ENCODE results near the gene PADI6. TPM values are rescaled to one million over a fixed set of nuclear protein-coding genes. Genes with fewer than 3 reads are reported as not detected.

PADI6 gene
- total RNA-seq, 2 experiments from 2014 or later: not detected

DNA sequence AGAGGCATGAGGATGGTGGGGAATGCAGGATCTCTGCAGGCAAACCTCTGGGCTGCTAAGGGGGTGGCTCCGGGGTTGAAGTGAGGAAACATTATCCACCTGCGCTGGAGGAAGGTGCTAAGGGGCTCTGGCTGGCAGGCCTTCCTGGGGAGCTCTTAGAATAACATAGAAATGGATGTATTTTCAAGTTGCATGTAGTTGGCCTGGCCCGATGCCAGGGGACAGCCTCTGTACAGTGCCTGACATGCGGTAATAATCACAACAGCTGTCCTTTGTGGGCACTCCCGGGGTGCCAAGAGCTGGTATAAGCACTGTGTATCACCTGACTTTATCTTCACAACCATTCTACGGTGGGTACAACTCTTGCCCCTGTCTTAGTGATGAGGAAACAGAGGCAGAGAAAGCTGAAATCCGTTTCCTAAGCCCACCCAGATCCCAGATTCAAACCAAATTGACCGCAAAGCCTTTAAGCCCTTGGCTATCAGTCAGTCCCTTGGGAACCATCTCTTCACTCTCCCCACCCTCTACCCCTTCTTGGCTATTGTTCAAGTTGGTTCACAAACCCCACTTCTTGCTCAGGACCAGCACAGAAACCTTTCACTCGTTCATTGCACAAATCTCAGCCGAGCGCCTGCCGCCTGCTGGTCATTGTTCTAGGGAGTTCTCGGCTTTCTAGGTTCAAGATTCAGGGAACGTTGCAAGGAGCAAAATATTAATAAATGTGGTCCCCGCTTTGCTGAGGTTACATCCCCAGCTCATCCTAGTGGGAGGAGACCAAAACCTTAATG lies 33.1 kb upstream of the PADI6 start:
- H3K27ac Mint-ChIP-seq: no peak overlapping the region
- CTCF ChIA-PET: interaction anchor here (0.6 kb wide), 1 partner anchor 9 kb away, joined by 3 read pairs; no protein-coding TSS in a partner anchor
- DNase-seq (no peak), ATAC-seq (ENCODE audit: poor library complexity) (no peak)
- Histone ChIP-seq H3K36me3 (ENCODE audit: insufficient read depth, low read length) (no peaks in the 10 kb centered on the region), H3K9me3 (ENCODE audit: control insufficient read depth in 1 of 2, insufficient read depth in 1 of 2, low read length in 2 of 2) (no peaks in the 10 kb centered on the region), H3K27ac (ENCODE audit: low read depth in 1 of 2, low read length in 2 of 2) (no peak overlapping the region), H3K4me1 (ENCODE audit: insufficient read depth, low read length) (peaks cover 3% of the 10 kb centered on the region), H3K27me3 (ENCODE audit: control insufficient read depth in 1 of 2, insufficient read depth in 2 of 2, low read length in 2 of 2) (no peaks in the 10 kb centered on the region), H3K4me3 (ENCODE audit: low read length) (no peak overlapping the region)
- POLR2A ChIA-PET: interaction anchor here (0.6 kb wide), 1 partner anchor 23 kb away, joined by 3 read pairs; no protein-coding TSS in a partner anchor
- H3K36me3 Mint-ChIP-seq (ENCODE audit: low read depth): no peaks in the 10 kb centered on the region
- intact Hi-C loops (cut with DNase I, micrococcal nuclease): loop anchor here (5.0 to 10.0 kb wide), 3 partner anchors 212 to 277 kb away; no protein-coding TSS in a partner anchor
- H3K4me3 Mint-ChIP-seq: no peak overlapping the region
- no peaks in the 10 kb centered on the region for H3K4me1 Mint-ChIP-seq (ENCODE audit: low read depth)
- peaks cover 16% of the 10 kb centered on the region for H3K27me3 Mint-ChIP-seq
- H3K9me3 Mint-ChIP-seq: peaks cover 1% of the 10 kb centered on the region
- TF ChIP-seq, protein P1, sequence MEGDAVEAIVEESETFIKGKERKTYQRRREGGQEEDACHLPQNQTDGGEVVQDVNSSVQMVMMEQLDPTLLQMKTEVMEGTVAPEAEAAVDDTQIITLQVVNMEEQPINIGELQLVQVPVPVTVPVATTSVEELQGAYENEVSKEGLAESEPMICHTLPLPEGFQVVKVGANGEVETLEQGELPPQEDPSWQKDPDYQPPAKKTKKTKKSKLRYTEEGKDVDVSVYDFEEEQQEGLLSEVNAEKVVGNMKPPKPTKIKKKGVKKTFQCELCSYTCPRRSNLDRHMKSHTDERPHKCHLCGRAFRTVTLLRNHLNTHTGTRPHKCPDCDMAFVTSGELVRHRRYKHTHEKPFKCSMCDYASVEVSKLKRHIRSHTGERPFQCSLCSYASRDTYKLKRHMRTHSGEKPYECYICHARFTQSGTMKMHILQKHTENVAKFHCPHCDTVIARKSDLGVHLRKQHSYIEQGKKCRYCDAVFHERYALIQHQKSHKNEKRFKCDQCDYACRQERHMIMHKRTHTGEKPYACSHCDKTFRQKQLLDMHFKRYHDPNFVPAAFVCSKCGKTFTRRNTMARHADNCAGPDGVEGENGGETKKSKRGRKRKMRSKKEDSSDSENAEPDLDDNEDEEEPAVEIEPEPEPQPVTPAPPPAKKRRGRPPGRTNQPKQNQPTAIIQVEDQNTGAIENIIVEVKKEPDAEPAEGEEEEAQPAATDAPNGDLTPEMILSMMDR (IDR thresholded peaks at IDR 0.05): no peak

DNA sequence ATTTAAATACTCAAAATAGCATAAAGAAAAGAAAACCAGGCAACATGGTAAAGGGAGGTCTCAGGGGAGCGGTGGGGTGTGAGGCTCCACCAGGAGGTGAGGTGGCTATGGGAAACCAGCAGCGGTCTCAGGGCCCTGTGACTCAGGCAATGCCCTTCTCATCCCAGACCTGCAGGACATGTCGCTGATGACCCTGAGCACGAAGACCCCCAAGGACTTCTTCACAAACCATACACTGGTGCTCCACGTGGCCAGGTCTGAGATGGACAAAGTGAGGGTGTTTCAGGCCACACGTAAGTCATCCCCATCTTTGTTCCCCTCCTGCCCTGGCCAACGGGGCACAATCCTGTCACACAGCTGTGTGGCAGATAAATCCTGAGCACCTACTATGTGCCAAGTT lies 32.5 kb upstream of the PADI6 start:
- TF ChIP-seq, protein P1 (IDR thresholded peaks at IDR 0.05): no peak
- Mint-ChIP-seq H3K27me3 (peaks cover 18% of the 10 kb centered on the region), H3K4me1 (ENCODE audit: low read depth) (no peaks in the 10 kb centered on the region), H3K27ac (no peak overlapping the region), H3K36me3 (ENCODE audit: low read depth) (no peaks in the 10 kb centered on the region), H3K4me3 (no peak overlapping the region), H3K9me3 (peaks cover 4% of the 10 kb centered on the region)
- Histone ChIP-seq H3K27me3 (ENCODE audit: control insufficient read depth in 1 of 2, insufficient read depth in 2 of 2, low read length in 2 of 2) (no peaks in the 10 kb centered on the region), H3K9me3 (ENCODE audit: control insufficient read depth in 1 of 2, insufficient read depth in 1 of 2, low read length in 2 of 2) (no peaks in the 10 kb centered on the region), H3K27ac (ENCODE audit: low read depth in 1 of 2, low read length in 2 of 2) (no peak overlapping the region), H3K4me1 (ENCODE audit: insufficient read depth, low read length) (peaks cover 3% of the 10 kb centered on the region), H3K36me3 (ENCODE audit: insufficient read depth, low read length) (no peaks in the 10 kb centered on the region), H3K4me3 (ENCODE audit: low read length) (no peak overlapping the region)
- CTCF ChIA-PET: no interaction called here
- POLR2A ChIA-PET: interaction anchor here (0.6 kb wide), 1 partner anchor 23 kb away, joined by 3 read pairs; no protein-coding TSS in a partner anchor
- ATAC-seq (ENCODE audit: poor library complexity): no peak
- DNase-seq: no peak
- intact Hi-C loops (cut with DNase I, micrococcal nuclease): loop anchor here (5.0 to 10.0 kb wide), 3 partner anchors 212 to 277 kb away; no protein-coding TSS in a partner anchor

DNA sequence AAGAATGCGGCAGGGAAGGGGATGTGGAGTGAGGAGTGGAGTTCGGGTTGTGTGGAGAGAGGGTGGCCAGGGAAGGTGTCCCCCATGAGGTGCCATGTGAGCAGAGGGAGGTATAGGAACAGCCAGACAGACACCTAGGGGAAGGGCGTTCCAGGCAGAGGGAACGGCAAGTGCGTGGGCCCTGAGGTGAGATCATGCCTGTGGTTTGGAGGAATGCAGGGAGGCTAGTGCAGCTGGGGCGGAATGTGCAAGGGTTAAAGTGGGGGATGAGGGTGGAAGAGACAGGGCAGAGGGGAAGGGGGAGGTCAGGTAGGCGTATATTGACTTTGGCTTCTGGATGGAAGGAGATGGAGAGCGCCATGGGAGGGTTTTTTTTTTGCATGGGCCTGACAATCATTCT lies 31.6 kb upstream of the PADI6 start:
- Histone ChIP-seq H3K27me3 (ENCODE audit: control insufficient read depth in 1 of 2, insufficient read depth in 2 of 2, low read length in 2 of 2) (no peaks in the 10 kb centered on the region), H3K4me1 (ENCODE audit: insufficient read depth, low read length) (peaks cover 3% of the 10 kb centered on the region), H3K27ac (ENCODE audit: low read depth in 1 of 2, low read length in 2 of 2) (no peak overlapping the region), H3K36me3 (ENCODE audit: insufficient read depth, low read length) (no peaks in the 10 kb centered on the region), H3K9me3 (ENCODE audit: control insufficient read depth in 1 of 2, insufficient read depth in 1 of 2, low read length in 2 of 2) (no peaks in the 10 kb centered on the region), H3K4me3 (ENCODE audit: low read length) (no peak overlapping the region)
- Mint-ChIP-seq H3K27ac (no peak overlapping the region), H3K9me3 (peaks cover 4% of the 10 kb centered on the region), H3K4me1 (ENCODE audit: low read depth) (no peaks in the 10 kb centered on the region), H3K4me3 (no peak overlapping the region), H3K36me3 (ENCODE audit: low read depth) (no peaks in the 10 kb centered on the region), H3K27me3 (peaks cover 18% of the 10 kb centered on the region)
- TF ChIP-seq, protein P1 (IDR thresholded peaks at IDR 0.05): no peak
- ATAC-seq (ENCODE audit: poor library complexity): no peak
- DNase-seq: no peak
- intact Hi-C loops (cut with DNase I, micrococcal nuclease): no loop called here
- ChIA-PET CTCF (no interaction called here), POLR2A (no interaction called here)
